Breast epithelium (tissue), 4 donors: ENCODE results near the gene SOX18. TPM values are rescaled to one million over a fixed set of nuclear protein-coding genes. Genes with fewer than 3 reads are reported as not detected.

Experiments
- DNase-seq, 2 donors: peaks; one replicate each; pipeline ENCODE4 v3.0.0-alpha.2; 2019; ENCODE audit warnings: low spot score in 2 of 2
- H3K27ac ChIP-seq, 2 donors: fragments of 200-600 bp; sonication (generic) in 1 of 2; one replicate each; pipeline ENCODE4 v1.5.1; 2016 to 2019; ENCODE audit warnings: mild to moderate bottlenecking in 1 of 2
- H3K27me3 ChIP-seq, 2 donors: fragments of 200-600 bp; sonication (generic) in 1 of 2; one replicate each; pipeline versions ENCODE4 v1.5.1 to v1.6.0; 2017 to 2019; ENCODE audit warnings: control low read depth in 1 of 2, mild to moderate bottlenecking in 1 of 2
- H3K36me3 ChIP-seq: fragments of 200-600 bp; one replicate; pipeline ENCODE4 v1.5.1; 2019
- H3K4me1 ChIP-seq, 2 donors: fragments of 200-600 bp; sonication (generic); one replicate each; pipeline ENCODE4 v1.5.1; 2016 to 2019; ENCODE audit warnings: control low read depth in 1 of 2
- H3K4me3 ChIP-seq, 3 donors: fragments of 200-600 bp; sonication (generic); 1 replicate in 2 of 3; 2 replicates in 1 of 3; pipeline ENCODE4 v1.5.1; 2016 to 2019; ENCODE audit warnings: mild to moderate bottlenecking in 3 of 3, moderate library complexity in 2 of 3
- H3K9me3 ChIP-seq, 2 donors: fragments of 200-600 bp; sonication (generic) in 1 of 2; one replicate each; pipeline ENCODE4 v1.5.1; 2016 to 2019; ENCODE audit warnings: control low read depth in 1 of 2
- POLR2A ChIP-seq: fragments of 450-650 bp; IDR thresholded peaks from one replicate; pipeline ENCODE4 v1.6.1; 2016; ENCODE audit warnings: antibody characterized with exemption, mild to moderate bottlenecking, moderate library complexity
- POLR2AphosphoS5 ChIP-seq, 3 donors: sonication (generic); formaldehyde crosslinking; IDR thresholded peaks; one replicate each; pipeline ENCODE4 v1.6.1; 2017; ENCODE audit warnings: antibody characterized with exemption in 3 of 3
- intact Hi-C: fragments of 100-400 bp; cut with DNase I; formaldehyde crosslinking; loops from one replicate; pipeline ENCODE4 v1.15.1; 2023; ENCODE audit warnings: low total_unique reads
- total RNA-seq, 3 donors: library from RNA; depleted of rRNA; stranded (reverse); fragments of >200 nt; gene quantifications; one replicate each; pipeline ENCODE4 v1.1.0, GENCODE V29; 2016
- TF ChIP-seq, protein P1 (sequence below), 3 donors: fragments of 450-650 bp; IDR thresholded peaks; one replicate each; pipeline ENCODE4 v1.5.1; 2016 to 2017; ENCODE audit warnings: antibody characterized with exemption in 3 of 3, mild to moderate bottlenecking in 3 of 3, moderate library complexity in 3 of 3

Gene SOX18
- total RNA-seq, 3 donors from 2014 or later, result 1.8 to 8.8 (median 3.2) TPM

DNA sequence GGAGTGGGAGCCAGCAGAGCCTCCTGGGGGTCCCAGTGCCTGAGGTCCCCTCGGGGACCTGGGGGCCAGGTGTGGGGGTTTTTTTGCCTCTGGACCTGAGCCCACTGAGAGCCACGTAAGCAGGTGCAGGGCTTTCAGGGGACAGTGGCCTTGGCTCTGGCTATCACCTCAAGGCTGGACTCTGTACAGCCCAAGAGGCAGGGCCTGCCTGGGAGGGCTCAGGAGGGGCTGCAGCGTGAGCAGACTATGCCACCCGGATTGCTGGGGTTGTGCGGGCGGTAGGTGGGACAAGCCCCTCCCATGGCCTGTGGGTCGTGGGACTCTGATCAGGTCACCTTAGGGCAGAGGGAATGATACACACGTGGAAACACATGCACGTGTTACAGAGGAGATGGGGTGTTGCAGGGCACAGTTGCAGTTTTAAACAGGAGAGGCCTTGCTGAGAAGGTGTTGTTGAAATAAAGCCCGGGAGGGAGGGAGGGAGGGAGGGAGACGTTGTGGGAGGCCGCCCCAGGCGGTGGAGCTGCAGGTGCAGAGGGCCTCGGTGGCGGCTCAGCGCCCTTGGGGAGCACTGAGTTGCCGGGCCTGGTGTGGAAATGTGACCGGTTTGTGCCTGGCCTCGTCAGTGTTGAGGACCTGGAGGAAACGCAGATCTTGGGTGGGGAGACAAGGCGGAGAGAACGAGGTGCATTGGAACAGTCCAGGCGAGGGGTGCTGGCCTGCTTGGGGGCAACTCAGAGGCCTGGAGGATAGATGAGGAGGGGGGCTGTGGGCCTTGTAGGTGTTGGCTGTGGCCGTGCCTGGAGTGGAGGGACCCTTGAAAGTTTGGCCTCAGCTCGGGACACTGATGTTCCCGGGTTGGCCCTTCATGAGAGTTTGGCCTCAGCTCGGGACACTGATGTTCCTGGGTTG is 15.9 kb upstream of the SOX18 start:
- Histone ChIP-seq H3K27me3 (no peaks in the 10 kb centered on the region), H3K36me3 (no peaks in the 10 kb centered on the region), H3K4me3 (no peak overlapping the region), H3K9me3 (no peaks in the 10 kb centered on the region), H3K27ac (peak overlapping the region in 1 of 2 donors; percentile 3), H3K4me1 (peaks cover 6 to 15% of the 10 kb centered on the region in 2 donors)
- intact Hi-C loops, result no loop called here
- TF ChIP-seq, protein P1, sequence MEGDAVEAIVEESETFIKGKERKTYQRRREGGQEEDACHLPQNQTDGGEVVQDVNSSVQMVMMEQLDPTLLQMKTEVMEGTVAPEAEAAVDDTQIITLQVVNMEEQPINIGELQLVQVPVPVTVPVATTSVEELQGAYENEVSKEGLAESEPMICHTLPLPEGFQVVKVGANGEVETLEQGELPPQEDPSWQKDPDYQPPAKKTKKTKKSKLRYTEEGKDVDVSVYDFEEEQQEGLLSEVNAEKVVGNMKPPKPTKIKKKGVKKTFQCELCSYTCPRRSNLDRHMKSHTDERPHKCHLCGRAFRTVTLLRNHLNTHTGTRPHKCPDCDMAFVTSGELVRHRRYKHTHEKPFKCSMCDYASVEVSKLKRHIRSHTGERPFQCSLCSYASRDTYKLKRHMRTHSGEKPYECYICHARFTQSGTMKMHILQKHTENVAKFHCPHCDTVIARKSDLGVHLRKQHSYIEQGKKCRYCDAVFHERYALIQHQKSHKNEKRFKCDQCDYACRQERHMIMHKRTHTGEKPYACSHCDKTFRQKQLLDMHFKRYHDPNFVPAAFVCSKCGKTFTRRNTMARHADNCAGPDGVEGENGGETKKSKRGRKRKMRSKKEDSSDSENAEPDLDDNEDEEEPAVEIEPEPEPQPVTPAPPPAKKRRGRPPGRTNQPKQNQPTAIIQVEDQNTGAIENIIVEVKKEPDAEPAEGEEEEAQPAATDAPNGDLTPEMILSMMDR (IDR thresholded peaks at IDR 0.05), result no peak
- no peak for TF ChIP-seq POLR2A
- no peak for DNase-seq

DNA sequence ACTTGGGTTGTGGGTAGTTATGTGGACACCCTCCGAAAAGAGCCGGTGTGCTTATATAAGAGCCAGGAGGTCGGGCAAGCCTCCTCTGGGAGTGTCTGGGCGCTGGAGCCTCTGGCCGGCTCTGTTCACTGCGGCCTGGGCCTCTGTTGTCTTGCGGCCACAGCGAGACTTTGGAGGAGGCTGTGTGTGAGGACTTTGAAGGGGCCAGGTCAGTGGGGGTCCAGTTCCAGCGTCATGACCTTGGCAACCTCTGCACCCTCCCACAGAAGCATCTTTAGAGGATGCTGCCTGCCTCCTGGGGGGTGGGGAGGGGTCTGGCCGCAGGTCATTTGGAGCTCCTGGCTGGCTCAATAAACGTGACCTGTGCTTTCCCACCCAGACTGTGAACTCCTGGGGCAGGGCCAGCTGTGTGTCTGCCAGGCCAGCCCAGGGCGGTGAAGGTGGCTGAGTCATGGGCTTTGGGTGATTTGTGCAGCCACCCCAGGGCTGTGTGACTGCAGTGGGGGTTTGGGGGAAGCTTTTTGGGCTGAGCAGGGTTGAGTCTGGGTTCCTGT is 14.8 kb upstream of the SOX18 start:
- Histone ChIP-seq H3K36me3 (no peaks in the 10 kb centered on the region), H3K27ac (peak overlapping the region; percentile 84 to 93), H3K4me1 (peaks cover 6 to 15% of the 10 kb centered on the region in 2 donors), H3K27me3 (no peaks in the 10 kb centered on the region), H3K4me3 (peak overlapping the region; percentile 89 to 100 (median 92)), H3K9me3 (no peaks in the 10 kb centered on the region)
- TF ChIP-seq, protein P1 (IDR thresholded peaks at IDR 0.05), result no peak
- TF ChIP-seq POLR2A (no peak), POLR2AphosphoS5 (IDR thresholded peaks at IDR 0.05) (no peak)
- intact Hi-C loops, result no loop called here
- no peak for DNase-seq

DNA sequence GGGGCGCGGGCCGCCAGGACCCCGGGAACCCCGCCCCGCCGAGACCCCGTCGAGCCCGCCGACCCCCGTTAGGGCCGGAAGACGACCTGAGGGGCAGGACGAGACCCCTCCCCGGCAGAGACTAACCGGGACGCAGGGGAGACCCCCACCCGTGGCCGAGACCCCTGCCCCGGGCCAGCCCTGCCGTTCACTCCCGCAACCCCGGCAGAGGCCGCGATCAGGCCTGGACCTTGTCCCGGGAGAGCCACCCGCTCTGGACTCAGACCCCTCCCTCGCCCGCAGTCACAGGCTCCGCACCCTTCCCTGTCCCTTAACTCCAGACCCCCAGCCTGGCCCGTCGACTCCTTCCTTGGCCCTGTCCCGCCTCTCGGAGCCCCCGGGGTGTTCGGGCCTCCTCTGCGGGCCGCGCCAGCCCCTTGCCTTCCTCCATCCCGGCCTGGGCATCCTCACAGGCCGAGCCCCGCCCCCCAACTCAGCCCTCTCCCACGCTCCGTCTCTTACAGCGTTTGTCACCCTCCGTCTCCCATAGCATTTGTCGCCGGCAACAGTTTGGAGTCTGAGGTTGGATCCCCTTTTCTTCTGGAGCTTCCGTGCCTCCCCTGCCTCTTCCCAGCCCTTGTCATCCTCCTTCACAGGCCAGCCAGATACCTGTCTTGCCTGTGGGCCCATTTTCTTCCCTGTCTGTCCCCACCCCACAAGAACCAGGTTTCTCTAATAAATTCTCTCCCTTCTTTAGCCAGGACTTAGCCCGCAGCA is 14.1 kb upstream of the SOX18 start:
- Histone ChIP-seq H3K27ac (peak overlapping the region; percentile 84 to 93), H3K4me3 (peak overlapping the region; percentile 89 to 100 (median 92)), H3K27me3 (no peaks in the 10 kb centered on the region), H3K9me3 (no peaks in the 10 kb centered on the region), H3K4me1 (peaks cover 6 to 15% of the 10 kb centered on the region in 2 donors), H3K36me3 (no peaks in the 10 kb centered on the region)
- peak in 1 of 2 donors; percentile 40 for DNase-seq
- intact Hi-C loops, result no loop called here
- TF ChIP-seq POLR2A, result no peak
- TF ChIP-seq POLR2AphosphoS5 (IDR thresholded peaks at IDR 0.05), result no peak
- TF ChIP-seq, protein P1 (IDR thresholded peaks at IDR 0.05), result no peak

DNA sequence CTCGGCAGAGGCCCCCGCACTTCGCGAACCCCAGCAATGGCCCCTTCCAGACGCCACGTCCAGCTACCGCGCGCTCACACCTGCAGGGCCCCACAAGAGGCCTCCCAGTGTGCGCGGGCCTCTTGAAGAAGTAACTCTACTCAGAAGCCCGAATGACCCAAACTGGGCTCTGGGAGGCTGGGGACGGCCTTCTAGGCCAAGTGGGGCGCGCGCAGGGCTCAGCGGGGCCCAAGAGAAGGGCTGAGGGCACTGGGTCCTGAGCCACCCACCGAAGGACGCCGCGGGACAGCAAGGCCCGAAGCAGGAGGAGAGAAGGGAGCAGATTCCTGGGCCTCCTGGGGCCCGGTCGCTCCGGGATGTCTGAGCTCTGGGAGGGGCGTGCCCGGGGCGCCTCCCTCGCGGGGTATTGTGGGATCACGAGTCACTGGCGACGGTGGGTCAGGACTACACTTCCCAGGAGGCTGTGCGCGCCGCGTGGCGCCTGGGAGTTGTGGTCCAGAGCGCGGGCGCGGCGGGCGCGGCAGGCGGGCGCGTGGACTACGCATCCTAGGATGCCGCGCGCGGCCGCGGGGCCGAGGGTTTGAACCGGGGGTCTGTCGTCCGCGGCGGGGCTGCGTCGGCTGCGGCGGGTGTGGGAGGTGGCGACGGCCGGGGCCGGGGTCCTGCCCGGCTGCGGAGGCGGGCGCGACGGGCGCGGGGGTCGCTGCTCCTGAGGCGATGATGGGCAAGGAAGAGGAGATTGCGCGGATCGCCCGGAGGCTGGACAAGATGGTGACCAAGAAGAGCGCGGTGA is 13.4 kb upstream of the SOX18 start, which contains the start of gene TCEA2:
Gene TCEA2, plus strand, starts transcription at position 603 of the 793 bp plus-strand sequence. Its CDS starts 115 bp downstream, at position 718.
- peak; percentile 95 to 98 for DNase-seq
- H3K4me3 ChIP-seq, result peak within 1 kb of the TSS; percentile 89 to 100 (median 92)
- H3K27me3 ChIP-seq, result no peaks in the 10 kb centered on the region
- H3K4me1 ChIP-seq, result peaks cover 6 to 15% of the 10 kb centered on the region in 2 donors
- intact Hi-C loops, result no loop called here
- H3K27ac ChIP-seq, result peak within 1 kb of the TSS; percentile 84 to 93
- H3K36me3 ChIP-seq, result no peaks in the 10 kb centered on the region
- TF ChIP-seq POLR2AphosphoS5 (IDR thresholded peaks at IDR 0.05) (peak; percentile 70 to 88 (median 71)), POLR2A (peak; percentile 78)
- TF ChIP-seq, protein P1 (IDR thresholded peaks at IDR 0.05), result no peak
- no peaks in the 10 kb centered on the region for H3K9me3 ChIP-seq
